Measurements from ENCODE around the gene FOXI1.

- no peak for TF ChIP-seq ARNT (IDR thresholded peaks at IDR 0.05)
- TF ChIP-seq SP1 (IDR thresholded peaks at IDR 0.05) = no peak
- TF ChIP-seq SUZ12 (IDR thresholded peaks at IDR 0.05) = no peak
- no peak for TF ChIP-seq BHLHE40 (IDR thresholded peaks at IDR 0.05; ENCODE audit: borderline replicate concordance)
Measured at GRCh38 chr5:170147051-170147752, 41.5 kb downstream of the FOXI1 start.
